GM19372 (cell line): ENCODE measurements around the gene FOSL2.

Source experiments
- ATAC-seq: cut with Tn5 transposase; IDR thresholded peaks from one replicate; pipeline ENCODE4 v1.9.1; 2021; ENCODE audit warnings: mild to moderate bottlenecking, low read depth, moderate library complexity; ENCODE audit not compliant: unreplicated experiment

FOSL2 gene

GRCh38 chr2:28465148-28465885 lies 72.7 kb downstream of the FOSL2 start:
- ATAC-seq: no peak
